BLaER1 treated with 17β-estradiol and CSF1 and Interleukin-3, amounts not matched to agents 10 nM and 100 nM (cell line): ENCODE data around the gene KRT17.
"Not testable (repeated sequence)": the region's sequence is repeated elsewhere in the genome, so short reads cannot be mapped to it uniquely, and the experiment has no call there.

Experiments
- H3K27ac ChIP-seq, 11 experiments: shearing (Covaris generic); formaldehyde crosslinking; 2 replicates each; pipeline ENCODE4 v1.8.1; 2022
- H3K27me3 ChIP-seq, 11 experiments: shearing (Covaris generic); formaldehyde crosslinking; 2 replicates each; pipeline ENCODE4 v1.8.1; 2022
- H3K36me3 ChIP-seq, 11 experiments: shearing (Covaris generic); formaldehyde crosslinking; 2 replicates each; pipeline ENCODE4 v1.8.1; 2022
- H3K4me1 ChIP-seq, 10 experiments: shearing (Covaris generic); formaldehyde crosslinking; 2 replicates each; pipeline ENCODE4 v1.8.1; 2022
- H3K4me2 ChIP-seq, 11 experiments: shearing (Covaris generic); formaldehyde crosslinking; 2 replicates each; pipeline ENCODE4 v1.8.1; 2022
- H3K4me3 ChIP-seq, 10 experiments: shearing (Covaris generic); formaldehyde crosslinking; 2 replicates each; pipeline ENCODE4 v1.8.1; 2022
- H3K9ac ChIP-seq, 11 experiments: shearing (Covaris generic); formaldehyde crosslinking; 2 replicates each; pipeline ENCODE4 v1.8.1; 2022
- H3K9me3 ChIP-seq, 11 experiments: shearing (Covaris generic); formaldehyde crosslinking; replicated peaks in 1 of 11; 2 replicates each; pipeline ENCODE4 v1.8.1; 2022
- H4K20me1 ChIP-seq, 11 experiments: shearing (Covaris generic); formaldehyde crosslinking; 2 replicates each; pipeline ENCODE4 v1.8.1; 2022
- Cebpa-rat ChIP-seq, 11 experiments: shearing (Covaris generic); IDR thresholded peaks; 2 replicates each; pipeline ENCODE4 v1.8.1; 2022

KRT17 gene

GRCh38 chr17:41581366-41582060, 42.9 kb downstream of the KRT17 start:
- H3K9ac ChIP-seq, result no peak overlapping the region
- no peaks in the 10 kb centered on the region for H3K9me3 ChIP-seq
- TF ChIP-seq Cebpa-rat (IDR thresholded peaks at IDR 0.05), result no peak
- H3K4me1 ChIP-seq, result no peaks in the 10 kb centered on the region
- H3K36me3 ChIP-seq, result no peaks in the 10 kb centered on the region
- no peak overlapping the region for H3K4me3 ChIP-seq
- no peak overlapping the region for H3K4me2 ChIP-seq
- no peaks in the 10 kb centered on the region for H4K20me1 ChIP-seq
- no peaks in the 10 kb centered on the region for H3K27me3 ChIP-seq
- no peak overlapping the region for H3K27ac ChIP-seq

GRCh38 chr17:41580687-41581365, 43.5 kb downstream of the KRT17 start:
- Histone ChIP-seq H3K4me2 (no peak overlapping the region), H3K4me3 (no peak overlapping the region), H3K4me1 (no peaks in the 10 kb centered on the region), H3K9me3 (no peaks in the 10 kb centered on the region), H3K36me3 (no peaks in the 10 kb centered on the region), H3K9ac (no peak overlapping the region), H3K27ac (no peak overlapping the region), H3K27me3 (no peaks in the 10 kb centered on the region), H4K20me1 (no peaks in the 10 kb centered on the region)
- TF ChIP-seq Cebpa-rat (IDR thresholded peaks at IDR 0.05), result no peak

- Histone ChIP-seq H3K9ac (no peak overlapping the region), H3K4me1 (no peaks in the 10 kb centered on the region), H3K27me3 (no peaks in the 10 kb centered on the region), H3K4me3 (no peak overlapping the region), H3K36me3 (no peaks in the 10 kb centered on the region), H3K27ac (no peak overlapping the region), H3K4me2 (no peak overlapping the region), H3K9me3 (no peaks in the 10 kb centered on the region), H4K20me1 (no peaks in the 10 kb centered on the region)
- TF ChIP-seq Cebpa-rat (IDR thresholded peaks at IDR 0.05), result no peak
Observed at GRCh38 chr17:41580244-41580575, 44.2 kb downstream of the KRT17 start.

GRCh38 chr17:41579484-41580243, 44.7 kb downstream of the KRT17 start:
- no peaks in the 10 kb centered on the region for H3K4me1 ChIP-seq
- no peaks in the 10 kb centered on the region for H4K20me1 ChIP-seq
- no peaks in the 10 kb centered on the region for H3K27me3 ChIP-seq
- H3K4me2 ChIP-seq, result no peak overlapping the region
- H3K36me3 ChIP-seq, result no peaks in the 10 kb centered on the region
- H3K9me3 ChIP-seq, result no peaks in the 10 kb centered on the region
- no peak overlapping the region for H3K27ac ChIP-seq
- H3K9ac ChIP-seq, result no peak overlapping the region
- no peak for TF ChIP-seq Cebpa-rat (IDR thresholded peaks at IDR 0.05)
- H3K4me3 ChIP-seq, result no peak overlapping the region

- H3K4me2 ChIP-seq, result no peak overlapping the region
- H3K36me3 ChIP-seq, result no peaks in the 10 kb centered on the region
- H3K4me1 ChIP-seq, result no peaks in the 10 kb centered on the region
- no peak for TF ChIP-seq Cebpa-rat (IDR thresholded peaks at IDR 0.05)
- H3K27ac ChIP-seq, result no peak overlapping the region
- no peak overlapping the region for H3K4me3 ChIP-seq
- no peaks in the 10 kb centered on the region for H4K20me1 ChIP-seq
- H3K27me3 ChIP-seq, result no peaks in the 10 kb centered on the region
- no peak overlapping the region for H3K9ac ChIP-seq
- no peaks in the 10 kb centered on the region for H3K9me3 ChIP-seq
Observed at GRCh38 chr17:41578971-41579370, 45.4 kb downstream of the KRT17 start.

- Histone ChIP-seq H4K20me1 (no peaks in the 10 kb centered on the region), H3K4me3 (no peak overlapping the region), H3K36me3 (no peaks in the 10 kb centered on the region), H3K9ac (no peak overlapping the region), H3K4me2 (no peak overlapping the region), H3K27me3 (no peaks in the 10 kb centered on the region), H3K9me3 (no peaks in the 10 kb centered on the region), H3K4me1 (no peaks in the 10 kb centered on the region), H3K27ac (no peak overlapping the region)
- TF ChIP-seq Cebpa-rat (IDR thresholded peaks at IDR 0.05), result no peak
Observed at GRCh38 chr17:41578538-41578937, 45.8 kb downstream of the KRT17 start.

GRCh38 chr17:41576740-41577139, 47.6 kb downstream of the KRT17 start:
- H3K4me3 ChIP-seq, H3K4me1 ChIP-seq, H4K20me1 ChIP-seq, H3K4me2 ChIP-seq, H3K27me3 ChIP-seq, H3K36me3 ChIP-seq, H3K9ac ChIP-seq, H3K9me3 ChIP-seq, H3K27ac ChIP-seq: not testable (repeated sequence)

GRCh38 chr17:41575336-41575735, 49.0 kb downstream of the KRT17 start:
- no peak overlapping the region for H3K4me2 ChIP-seq
- H3K4me1 ChIP-seq, result no peaks in the 10 kb centered on the region
- H3K27ac ChIP-seq, result no peak overlapping the region
- no peak overlapping the region for H3K9ac ChIP-seq
- no peak overlapping the region for H3K4me3 ChIP-seq
- no peaks in the 10 kb centered on the region for H3K27me3 ChIP-seq
- no peak for TF ChIP-seq Cebpa-rat (IDR thresholded peaks at IDR 0.05)
- H4K20me1 ChIP-seq, result no peaks in the 10 kb centered on the region
- no peaks in the 10 kb centered on the region for H3K36me3 ChIP-seq
- no peaks in the 10 kb centered on the region for H3K9me3 ChIP-seq

- Histone ChIP-seq H3K27me3 (no peaks in the 10 kb centered on the region), H3K4me1 (peaks cover 0 to 8% (median 0%) of the 10 kb centered on the region in 10 experiments; a peak in 4 of 20 replicates), H3K36me3 (no peaks in the 10 kb centered on the region), H3K4me2 (no peak within 1 kb of the TSS), H3K4me3 (no peak within 1 kb of the TSS), H3K9me3 (peaks cover 13 to 23% (median 15%) of the 10 kb centered on the region in 11 experiments), H3K27ac (no peak within 1 kb of the TSS), H3K9ac (no peak within 1 kb of the TSS), H4K20me1 (no peaks in the 10 kb centered on the region)
- no peak for TF ChIP-seq Cebpa-rat (IDR thresholded peaks at IDR 0.05)
Observed at GRCh38 chr17:41571561-41572434, 52.6 kb downstream of the KRT17 start, which contains the start of gene KRT9. Gene KRT9, minus strand, starts transcription at chr17:41572059. Its CDS starts 67 bp downstream, at chr17:41571992.
